ENCODE results near the gene GATAD2B. TPM values are rescaled to one million over a fixed set of nuclear protein-coding genes. Genes with fewer than 3 reads are reported as not detected.

Gene GATAD2B
- total RNA-seq, 1 experiment from 2014 or later, result 5.1 TPM

DNA sequence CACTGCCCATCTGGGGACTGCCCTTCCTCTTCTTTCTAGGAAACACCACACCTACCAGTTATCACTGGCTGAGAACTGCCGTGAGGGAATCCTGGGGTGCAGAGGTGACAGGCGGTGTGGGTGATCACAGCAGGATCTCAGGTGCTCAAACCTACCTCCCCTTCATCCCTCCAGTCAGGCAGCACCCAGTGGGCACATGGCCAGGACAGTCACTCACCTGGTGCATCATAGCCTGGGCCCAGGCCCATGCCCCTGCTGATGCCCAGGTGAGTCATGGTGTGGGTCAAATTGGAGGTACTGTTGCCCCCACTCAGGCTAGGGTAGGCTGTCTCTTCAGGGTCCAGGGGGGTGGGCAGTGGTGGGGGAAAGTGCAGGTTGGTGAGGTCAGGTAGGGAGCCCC is 29.0 kb upstream of the GATAD2B start:
- DNase-seq (ENCODE audit: low spot score), result no peak

DNA sequence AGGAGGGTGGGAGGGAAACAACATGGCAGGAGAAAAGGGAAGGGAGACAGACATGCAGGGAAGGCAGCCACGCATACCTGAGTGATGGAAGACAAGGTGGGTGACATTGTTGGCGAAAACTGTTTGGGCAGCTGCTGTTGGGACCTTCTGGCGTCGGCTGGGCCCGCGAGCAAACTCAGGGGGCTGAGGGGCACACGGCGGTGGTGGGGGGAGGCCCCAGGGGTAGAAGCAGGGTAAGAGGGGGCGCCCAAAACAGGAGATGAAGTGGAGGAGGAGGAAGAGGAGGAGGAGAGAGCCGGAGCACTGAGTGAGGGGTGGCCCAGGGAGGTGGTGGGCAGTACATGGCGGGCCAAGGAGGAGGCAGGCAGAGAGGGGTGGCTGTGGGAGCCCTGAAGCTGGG is 28.4 kb upstream of the GATAD2B start:
- DNase-seq (ENCODE audit: low spot score), result no peak

DNA sequence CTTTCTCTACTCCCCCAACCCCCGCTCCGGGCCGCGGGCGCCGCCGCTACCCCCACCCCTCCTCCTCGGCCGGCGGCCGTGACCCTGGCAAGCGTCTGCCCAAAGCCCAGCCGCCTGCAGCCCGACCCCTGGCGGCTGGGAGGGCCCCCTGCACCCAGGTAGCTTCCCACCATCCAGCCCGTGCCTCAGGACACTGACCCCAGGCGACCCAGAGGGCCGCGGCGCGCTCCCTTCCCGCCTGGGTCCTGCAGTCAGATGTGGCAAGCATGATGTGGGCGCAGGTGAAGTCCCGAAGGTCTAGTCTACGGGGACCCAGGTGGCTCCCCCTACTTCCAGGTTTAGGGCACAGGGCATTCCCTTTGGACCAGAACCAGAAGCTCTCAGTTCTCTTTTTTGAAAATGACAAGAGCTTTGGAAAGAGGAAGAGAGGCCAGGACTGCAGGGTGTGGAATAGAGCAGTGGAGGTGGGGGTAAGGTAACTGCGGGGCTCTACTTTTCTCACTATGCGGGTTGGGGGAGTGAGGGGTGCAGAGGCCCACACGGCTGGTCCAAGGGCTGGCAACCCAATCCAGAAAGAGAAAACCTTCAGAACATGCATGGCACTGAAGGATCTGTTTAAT is 24.0 kb upstream of the GATAD2B start, which contains the start of gene DENND4B:
TSS of gene DENND4B (minus strand) at position 97 of the 620 bp plus-strand sequence. CDS start 2,344 bp downstream, outside the sequence.
- DNase-seq (ENCODE audit: low spot score), result peak; percentile 85

DNA sequence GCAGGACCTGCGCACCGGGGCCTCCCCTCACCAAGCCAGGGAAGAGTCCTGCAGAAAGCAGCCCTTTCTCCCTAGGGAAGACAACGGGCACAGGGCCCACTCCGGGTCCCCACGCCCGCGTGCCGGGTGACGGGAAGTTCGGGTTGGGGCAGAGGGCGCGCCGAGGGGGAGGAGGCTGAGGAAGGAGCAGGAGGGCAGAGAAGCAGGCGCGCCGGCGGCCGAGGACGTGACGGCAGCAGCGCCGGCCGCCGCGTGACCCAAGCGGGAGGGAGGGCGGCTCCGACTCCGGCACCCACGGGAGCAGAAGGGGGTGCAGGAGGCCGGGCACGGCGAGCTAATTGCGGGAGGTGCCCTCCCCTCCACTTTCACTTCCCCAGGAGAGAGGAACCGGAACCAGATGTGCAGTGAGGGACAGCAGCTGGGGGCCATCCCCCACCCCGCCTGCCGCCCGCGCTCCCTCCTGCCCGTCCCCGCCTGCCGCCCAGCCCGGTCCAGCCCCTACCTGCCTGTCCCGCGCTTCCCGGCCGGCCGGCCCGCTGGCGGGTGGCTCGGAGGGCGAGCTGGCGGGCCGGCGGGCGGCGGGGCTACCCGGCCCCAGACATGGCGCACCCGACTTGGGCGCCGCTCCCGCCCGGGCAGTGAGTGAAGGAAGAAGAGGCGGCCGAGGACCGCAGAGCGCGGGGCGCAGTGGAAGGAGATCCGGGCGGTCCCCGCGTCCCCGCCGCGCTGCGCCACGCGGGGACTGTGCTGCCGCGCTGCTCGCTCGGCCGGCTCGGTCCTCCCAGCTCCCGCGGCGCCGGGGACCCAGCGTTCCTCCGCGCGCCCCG is 23.2 kb upstream of the GATAD2B start:
- peak; percentile 65 for DNase-seq (ENCODE audit: low spot score)

DNA sequence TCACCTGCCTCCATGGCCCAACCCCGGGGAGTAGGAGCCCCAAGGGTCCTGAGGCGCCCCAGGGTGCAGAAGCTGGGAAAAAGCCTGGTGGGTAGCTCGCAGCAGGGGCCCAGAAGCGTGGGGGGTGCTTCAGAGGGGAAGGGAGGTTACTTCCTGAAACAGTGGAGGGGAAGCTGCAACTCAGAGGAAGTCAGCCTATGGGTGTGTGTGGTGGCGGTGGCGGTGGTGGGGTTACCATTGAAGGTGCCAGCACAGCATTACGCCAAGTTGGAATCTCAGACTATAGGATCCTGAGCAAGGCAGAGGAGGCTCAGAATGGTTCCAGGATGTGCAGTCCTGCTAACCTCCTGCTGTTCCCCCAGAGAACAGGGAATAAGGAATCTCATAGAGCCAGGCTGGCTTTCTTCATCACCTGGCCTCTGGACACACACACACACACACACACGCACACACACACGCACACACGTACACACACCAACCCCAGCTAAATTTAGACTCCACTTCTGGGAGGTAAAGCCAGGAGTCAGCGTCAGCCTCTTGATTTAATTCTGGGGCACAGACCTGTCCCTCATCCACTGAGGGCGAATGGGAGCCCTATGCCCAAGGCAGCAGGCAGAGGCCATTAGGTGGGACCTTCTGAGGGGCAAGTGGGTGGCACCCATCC is 22.5 kb upstream of the GATAD2B start:
- DNase-seq (ENCODE audit: low spot score), result peak; percentile 41

DNA sequence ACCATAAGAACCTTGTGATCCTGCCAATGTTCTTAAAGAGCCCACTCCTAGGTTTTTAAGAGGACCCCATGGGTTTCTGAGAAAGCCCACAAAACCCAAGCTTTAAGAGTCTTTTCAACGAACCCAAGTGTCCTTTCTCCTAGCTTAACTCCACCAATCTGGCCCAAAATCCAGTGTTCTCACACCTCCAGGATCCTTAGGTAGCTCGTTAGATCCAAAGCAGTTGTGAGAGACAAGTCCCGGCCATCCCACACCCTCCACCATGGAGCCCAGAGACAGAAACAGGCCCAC is 22.0 kb upstream of the GATAD2B start:
- DNase-seq (ENCODE audit: low spot score), result no peak

DNA sequence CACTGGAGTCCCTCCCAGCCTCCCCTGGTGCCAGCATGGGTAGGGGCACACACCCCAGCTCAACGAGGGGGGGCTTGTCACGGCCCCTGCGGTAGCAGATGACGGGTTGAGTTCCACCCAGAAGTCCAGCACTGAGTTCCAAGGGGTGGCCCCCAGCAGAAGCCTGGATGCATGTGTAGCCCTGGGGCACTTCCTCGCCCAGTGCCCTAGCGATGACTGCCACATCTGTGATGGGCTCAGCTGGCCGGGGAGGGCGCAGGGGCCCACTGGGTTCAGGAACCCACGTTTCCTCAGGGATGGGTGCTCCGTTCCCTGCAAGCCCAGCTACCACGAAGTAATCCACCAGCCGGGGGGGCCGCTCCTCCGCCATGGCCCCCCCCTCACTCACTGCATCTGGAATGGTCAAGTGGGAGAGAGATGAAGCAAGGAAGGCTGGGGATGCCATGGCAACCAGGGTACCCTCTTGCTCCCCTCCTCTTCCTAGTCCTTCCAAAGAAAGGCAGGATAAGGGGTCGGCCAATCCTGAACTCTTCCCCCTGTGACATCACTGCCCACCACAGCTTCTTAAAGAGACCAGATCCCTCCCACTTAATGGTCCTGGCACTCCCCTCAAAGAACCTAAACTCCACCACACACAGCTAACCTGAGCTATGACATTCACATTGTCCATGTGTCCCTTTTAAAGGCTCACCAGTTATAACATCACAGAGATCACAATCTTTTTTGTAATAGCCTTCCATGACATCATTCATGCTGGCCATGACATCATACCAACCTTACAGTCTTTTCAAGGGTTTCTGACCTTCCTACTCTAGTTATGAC is 21.4 kb upstream of the GATAD2B start:
- DNase-seq (ENCODE audit: low spot score), result no peak

DNA sequence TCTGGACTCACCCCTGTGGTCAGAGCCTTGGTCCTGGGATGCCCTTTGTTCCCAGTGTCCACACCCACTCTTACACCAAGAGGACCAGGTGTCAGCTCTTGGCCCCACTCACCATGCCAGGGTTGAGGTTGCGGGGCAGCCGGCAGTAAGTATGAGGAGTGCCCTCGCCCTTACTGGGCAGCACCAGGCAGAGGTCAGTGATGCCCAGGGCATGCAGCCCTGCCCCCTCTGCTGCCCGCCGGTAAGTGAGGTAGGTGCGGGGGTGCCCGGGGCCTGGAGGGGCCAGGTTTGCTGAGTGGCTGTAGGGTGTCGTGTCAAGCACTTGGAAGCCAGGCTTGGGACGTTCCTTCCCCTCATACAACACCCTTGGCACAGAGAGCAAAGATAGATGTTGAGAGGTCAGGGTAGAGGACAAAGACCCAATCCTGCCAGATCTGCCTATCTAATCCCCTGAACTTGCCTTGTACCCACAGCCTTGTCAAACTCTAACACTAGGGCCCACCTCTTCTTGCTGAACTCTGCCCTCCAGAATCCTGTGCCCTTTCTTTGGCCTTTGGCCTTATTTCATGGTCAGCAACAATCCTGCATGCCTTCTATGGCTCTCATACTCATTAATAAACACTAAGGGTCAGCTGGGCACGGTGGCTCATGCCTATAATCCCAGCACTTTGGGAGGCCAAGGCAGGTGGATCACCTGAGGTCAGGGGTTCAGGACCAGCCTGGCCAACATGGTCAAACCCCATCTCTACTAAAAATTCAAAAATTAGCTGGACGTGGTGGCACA is 20.2 kb upstream of the GATAD2B start:
- DNase-seq (ENCODE audit: low spot score), result no peak

DNA sequence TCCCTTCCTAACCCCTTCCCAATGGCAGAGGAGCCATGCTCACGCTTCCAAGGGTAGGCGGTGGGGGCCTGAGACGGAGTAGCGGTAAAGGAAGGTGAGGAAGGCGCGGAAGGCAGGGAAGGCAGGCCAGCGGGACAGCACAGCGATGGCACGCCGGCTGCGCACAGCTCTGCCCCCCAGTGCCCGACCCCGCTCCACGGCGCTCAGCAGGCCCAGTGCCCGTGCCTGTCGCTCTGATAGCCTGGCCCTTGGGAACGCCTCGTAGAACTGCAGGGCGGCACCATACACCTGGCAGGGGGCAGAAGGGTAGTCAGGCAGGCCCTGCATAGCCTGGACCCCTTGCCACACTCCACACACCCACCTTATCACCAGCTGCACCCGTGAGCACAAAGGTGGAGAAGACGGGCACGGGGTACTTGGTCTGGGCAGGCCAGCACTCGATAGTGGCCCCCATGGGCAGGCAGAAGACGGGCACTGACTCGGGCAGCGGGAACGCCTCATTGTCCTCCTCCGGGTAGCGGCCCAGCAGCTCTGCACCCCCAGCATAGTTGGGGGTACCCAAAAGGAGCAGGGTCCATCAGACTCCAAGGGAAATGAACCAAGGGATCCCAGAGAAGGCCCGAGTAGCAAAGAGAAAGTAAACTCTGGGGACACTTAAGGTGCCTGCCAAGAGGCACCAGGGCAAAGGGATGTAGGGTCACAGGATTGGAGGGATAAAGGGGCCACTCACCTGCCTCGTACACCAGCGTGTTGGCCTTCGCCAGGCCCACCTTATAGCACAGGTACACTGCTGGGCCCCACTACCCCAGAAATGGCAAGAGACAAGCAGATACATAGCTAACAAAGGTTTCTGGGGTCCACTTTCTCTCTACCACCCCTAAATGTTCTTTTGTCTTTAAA is 19.3 kb upstream of the GATAD2B start:
- DNase-seq (ENCODE audit: low spot score), result no peak

DNA sequence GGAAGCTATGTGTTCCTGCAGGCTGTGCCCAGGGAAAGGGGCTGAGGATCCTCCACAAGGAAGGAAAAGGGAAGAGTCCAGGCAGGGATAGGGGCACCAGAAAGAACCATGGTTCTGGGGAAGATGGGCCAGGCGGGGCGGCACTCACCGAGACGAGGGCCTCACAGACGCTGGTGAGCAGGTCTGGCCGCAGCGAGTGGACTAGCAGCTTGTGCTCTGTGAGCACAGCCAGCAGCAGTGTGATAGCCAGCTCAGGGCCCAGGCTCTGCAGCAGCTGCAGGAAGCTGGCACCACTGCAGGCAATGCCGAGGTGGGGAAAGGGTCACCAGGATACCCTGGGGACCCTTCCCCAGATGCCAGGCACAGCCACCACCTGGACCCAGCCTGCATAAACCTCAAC is 18.0 kb upstream of the GATAD2B start:
- no peak for DNase-seq (ENCODE audit: low spot score)

DNA sequence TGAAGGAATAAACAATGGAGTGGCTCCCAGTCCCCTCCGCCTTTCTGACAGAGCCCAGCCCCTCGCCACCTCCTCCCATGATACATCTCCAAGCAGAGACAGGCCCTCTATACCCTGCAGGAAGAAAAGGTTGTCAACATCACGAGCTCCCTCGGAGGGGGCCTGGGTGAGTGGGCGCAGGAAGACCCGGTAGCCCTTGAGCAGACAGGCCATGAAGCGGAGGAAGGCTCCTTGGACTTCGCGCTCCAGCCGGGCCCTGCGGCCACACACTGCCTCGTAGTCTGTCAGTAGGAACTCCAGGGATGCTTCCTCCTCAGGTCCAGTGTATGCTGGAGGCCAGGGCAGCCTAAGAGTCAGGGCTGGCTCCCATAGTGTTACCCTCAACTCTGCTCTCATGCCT is 16.7 kb upstream of the GATAD2B start:
- no peak for DNase-seq (ENCODE audit: low spot score)

DNA sequence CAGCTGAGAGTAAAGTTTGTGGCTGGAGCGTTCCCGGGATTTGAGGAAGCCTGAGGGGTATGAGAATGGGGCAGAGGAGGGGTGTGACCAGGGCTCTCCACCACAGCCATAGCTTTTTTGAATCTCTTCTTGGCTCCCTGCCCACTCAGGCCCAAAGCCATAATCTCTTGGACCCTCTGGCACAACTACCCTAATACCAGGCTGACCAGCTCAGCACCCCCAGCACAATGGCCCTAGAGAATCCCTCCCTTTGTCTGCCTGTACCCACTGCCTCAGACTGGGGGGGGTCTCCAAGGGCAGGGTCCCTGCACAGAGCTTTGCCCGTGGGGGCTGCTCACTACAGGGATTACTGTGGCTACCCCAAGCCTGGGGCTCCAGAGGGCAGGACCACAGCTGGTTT is 16.2 kb upstream of the GATAD2B start:
- no peak for DNase-seq (ENCODE audit: low spot score)

DNA sequence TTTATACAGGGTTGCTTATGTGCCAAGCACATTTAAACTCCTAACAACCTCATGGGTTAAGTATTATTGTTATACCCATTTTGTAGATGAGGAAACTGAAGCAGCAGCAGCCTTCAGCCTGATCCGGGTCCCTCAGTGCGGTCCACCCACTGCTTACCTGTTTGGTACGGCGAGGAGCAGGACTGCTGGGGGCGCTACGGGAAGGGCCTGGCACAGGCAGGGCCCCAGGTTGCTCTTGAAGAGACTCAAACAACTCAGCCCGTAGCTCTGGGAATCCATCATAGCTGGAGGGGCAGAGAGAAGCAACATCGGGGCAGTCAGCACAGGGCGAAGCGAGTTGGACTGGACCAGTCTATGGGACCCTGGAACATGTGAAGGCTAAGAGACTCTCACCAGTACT is 14.6 kb upstream of the GATAD2B start:
- no peak for DNase-seq (ENCODE audit: low spot score)

DNA sequence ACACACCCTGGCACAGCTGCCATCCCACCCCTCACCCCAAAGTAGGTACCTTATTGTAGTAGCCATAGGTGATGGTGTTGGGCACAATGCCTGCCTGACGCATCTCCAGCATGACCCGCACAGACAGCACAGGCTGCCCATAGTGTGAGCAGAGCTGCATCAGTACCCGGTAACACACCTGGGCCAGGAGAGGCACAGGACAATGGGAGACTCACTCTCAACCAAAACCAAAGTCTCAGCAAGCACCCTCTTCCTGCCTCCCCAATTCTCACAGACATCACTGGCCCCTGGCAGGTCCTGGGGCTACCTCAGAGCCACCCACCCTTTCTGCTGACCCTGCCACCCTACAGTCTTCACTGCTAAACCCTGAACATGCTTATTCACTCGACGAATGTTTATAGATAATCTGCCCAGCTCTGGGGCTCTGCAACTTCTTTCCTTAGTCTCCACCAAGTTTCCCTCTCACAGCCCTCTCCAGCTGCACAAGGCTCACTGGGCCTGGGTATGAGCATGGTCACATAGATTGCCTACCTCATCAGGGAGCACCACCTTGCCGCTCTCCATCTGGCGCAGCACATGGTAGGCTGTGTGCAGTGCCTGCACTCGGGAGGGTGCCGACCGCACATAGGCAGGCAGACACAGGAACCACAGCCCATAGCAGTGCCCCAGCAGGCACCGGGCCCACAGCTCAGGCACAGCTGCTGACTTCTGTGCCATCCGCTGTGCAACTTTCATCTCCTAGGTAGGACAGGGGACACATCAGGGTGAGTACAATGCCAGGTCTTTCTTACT is 13.4 kb upstream of the GATAD2B start:
- no peak for DNase-seq (ENCODE audit: low spot score)

DNA sequence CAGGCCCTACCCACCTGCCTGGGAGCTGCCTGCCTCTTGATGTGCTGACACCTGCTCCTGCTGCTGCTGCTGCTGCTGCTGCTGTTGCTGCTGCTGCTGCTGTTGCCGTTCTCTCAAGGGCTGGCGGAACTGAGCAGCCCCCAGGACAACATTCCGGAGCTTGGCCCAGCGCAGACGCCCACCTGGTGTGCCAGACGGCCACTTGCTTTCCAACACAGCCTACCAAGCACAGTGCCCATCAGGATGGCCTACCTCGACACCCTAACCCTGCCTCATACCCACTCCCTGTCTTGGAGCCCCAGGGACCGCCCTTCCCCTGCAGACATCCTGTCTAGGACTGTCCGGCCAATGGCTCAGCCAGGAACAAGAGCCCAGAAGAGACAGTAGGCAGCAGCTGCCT is 12.0 kb upstream of the GATAD2B start:
- no peak for DNase-seq (ENCODE audit: low spot score)

DNA sequence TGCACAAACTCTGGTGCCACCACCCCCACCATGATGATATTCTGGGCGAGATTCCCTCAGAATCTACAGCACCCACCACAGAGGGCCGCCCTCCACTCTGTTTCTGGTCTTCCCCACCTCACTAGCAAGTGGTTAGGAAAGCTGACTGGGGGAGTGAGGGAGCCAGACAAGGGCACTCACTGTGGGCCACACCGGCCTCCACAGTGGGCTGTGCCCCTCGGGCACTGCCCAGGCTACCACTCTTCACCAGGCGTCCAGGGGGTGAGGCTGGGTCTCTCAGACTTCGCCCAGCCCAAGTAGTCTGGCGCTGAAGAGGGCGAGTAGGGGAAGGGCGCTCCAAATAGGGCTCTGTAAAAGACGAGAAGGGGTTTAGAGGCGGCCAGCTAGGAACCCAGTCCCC is 11.2 kb upstream of the GATAD2B start:
- DNase-seq (ENCODE audit: low spot score), result no peak

DNA sequence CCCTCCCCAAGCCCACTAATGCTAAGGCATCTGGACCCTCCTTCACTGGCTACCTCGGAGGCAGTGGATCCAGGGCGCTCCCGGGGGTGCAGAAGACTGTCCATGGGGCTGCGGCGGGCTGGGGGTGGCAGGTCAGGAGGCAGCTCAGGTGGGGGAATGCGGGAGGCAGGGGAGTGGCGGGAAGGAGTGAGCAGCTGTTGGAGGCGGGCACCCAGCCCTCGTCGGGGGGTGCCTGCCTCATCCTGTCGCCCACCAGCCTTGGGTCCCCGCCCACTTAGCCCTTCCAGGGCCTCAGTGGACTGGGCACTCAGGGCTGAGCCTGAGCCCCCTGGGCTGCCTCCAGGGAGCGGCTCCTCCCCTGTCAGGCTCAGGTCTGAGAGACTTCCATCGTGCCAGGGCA is 10.7 kb upstream of the GATAD2B start:
- no peak for DNase-seq (ENCODE audit: low spot score)

DNA sequence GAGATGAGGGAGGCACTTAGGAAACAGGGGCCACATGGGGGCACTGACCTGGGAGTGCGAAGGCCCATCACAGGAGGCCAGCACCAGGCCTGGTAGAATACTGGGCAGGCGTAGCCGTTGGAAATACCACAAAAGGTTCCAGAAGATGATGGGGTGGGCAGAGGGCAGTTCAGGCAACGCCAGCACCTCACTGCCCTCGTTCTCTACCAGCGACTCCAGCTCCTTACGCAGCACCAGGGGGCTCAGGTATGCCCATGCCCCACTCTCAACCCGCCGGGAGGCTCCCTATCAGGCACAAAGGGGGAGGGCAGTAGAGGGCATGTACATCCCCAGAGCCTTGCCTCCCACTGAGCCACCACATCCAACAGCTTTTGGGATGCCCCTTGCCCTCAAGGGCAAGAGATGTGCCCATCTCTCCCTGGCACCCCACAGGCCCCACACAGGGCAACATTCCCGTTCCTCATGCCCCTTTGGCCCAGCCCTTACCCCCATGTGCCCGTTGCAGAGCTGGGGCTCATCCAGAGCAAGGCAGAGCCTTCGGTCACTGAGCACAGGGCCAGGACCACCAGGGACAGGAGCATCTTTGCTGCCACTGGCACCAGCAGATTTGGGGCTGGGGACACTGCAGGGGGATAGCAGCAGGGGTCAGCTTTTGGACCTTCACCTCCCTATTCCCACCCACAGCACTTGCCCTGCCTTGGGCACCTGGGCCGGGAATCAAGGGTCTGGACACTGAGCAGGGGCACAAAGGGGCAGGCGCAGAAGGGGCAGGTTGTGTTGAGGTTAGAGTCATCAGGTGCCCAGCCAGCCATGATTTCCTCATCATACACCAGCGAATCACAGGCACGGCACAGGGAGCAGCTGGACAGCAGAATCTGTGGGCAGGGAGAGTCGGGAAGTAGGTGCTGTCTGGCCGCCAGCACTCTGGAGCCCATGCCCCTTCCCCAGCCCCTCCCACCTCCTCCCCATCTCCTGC is 9.7 kb upstream of the GATAD2B start:
- no peak for DNase-seq (ENCODE audit: low spot score)
